GM19397 (cell line): ENCODE measurements around the gene POLR2L.

Experiments
- ATAC-seq: cut with Tn5 transposase; IDR thresholded peaks from one replicate; pipeline ENCODE4 v1.9.1; 2021; ENCODE audit warnings: mild to moderate bottlenecking, moderate library complexity; ENCODE audit not compliant: unreplicated experiment

The POLR2L gene

GRCh38 chr11:839875-840617 is 2.3 kb downstream of the POLR2L start:
- ATAC-seq, result no peak

- no peak for ATAC-seq
Measured at GRCh38 chr11:839280-839623, 3.1 kb downstream of the POLR2L start.

GRCh38 chr11:838441-839279 is 3.7 kb downstream of the POLR2L start:
- ATAC-seq, result no peak

GRCh38 chr11:837990-838307 is 4.4 kb downstream of the POLR2L start:
- ATAC-seq, result no peak

- no peak for ATAC-seq
Measured at GRCh38 chr11:837189-837989, 4.9 kb downstream of the POLR2L start.

- no peak for ATAC-seq
Measured at GRCh38 chr11:836700-837099, 5.6 kb downstream of the POLR2L start.

GRCh38 chr11:836274-836673 is 6.1 kb downstream of the POLR2L start:
- ATAC-seq, result no peak

GRCh38 chr11:834371-835316 is 7.7 kb downstream of the POLR2L start:
- no peak for ATAC-seq

GRCh38 chr11:833849-834311 is 8.4 kb downstream of the POLR2L start:
- ATAC-seq, result no peak

GRCh38 chr11:833114-833791 is 9.1 kb downstream of the POLR2L start:
- no peak for ATAC-seq

GRCh38 chr11:832529-833113 is 9.7 kb downstream of the POLR2L start, which contains the start of gene CD151:
CD151 (plus strand) TSS chr11:832952; CDS start chr11:836070, 3,118 bp downstream.
- no peak for ATAC-seq

- no peak for ATAC-seq
Measured at GRCh38 chr11:831961-832528, 10.3 kb downstream of the POLR2L start.

GRCh38 chr11:831118-831864 is 11.0 kb downstream of the POLR2L start:
- no peak for ATAC-seq

GRCh38 chr11:830295-831117 is 11.8 kb downstream of the POLR2L start:
- no peak for ATAC-seq

GRCh38 chr11:829847-830294 is 12.5 kb downstream of the POLR2L start:
- no peak for ATAC-seq

GRCh38 chr11:829176-829846 is 13.0 kb downstream of the POLR2L start:
- ATAC-seq, result no peak
